Panc1 (cell line): ENCODE data around the gene PCDHGB7. TPM values are rescaled to one million over a fixed set of nuclear protein-coding genes. Genes with fewer than 3 reads are reported as not detected.

Source experiments
- ATAC-seq: fragments of 200-7000 bp; cut with Tn5 transposase; 2 replicates; pipeline ENCODE4 v1.9.1; 2020; ENCODE audit warnings: mild to moderate bottlenecking, moderate library complexity
- BruUV-seq: library from RNA; stranded (reverse); fragments of 400-500 nt; replicated peaks from 2 replicates; lab custom pipeline; 2021; lab: Mats Ljungman, UMichigan
- CTCF ChIA-PET: fragments of 300-600 bp; sonication (Branson Sonifier 250); formaldehyde crosslinking; loops from one replicate; lab custom pipeline; 2022; ENCODE audit warnings: antibody characterized with exemption; lab: Charles Lee
- POLR2A ChIA-PET: fragments of 300-600 bp; sonication (Branson Sonifier 250); formaldehyde crosslinking; loops from one replicate; lab custom pipeline; 2022; ENCODE audit warnings: antibody characterized with exemption; lab: Charles Lee
- DNase-seq: peaks from one replicate; pipeline ENCODE4 v3.0.0-alpha.2; 2010; ENCODE audit warnings: low read depth, low spot score
- H3K27ac ChIP-seq: 2 replicates; pipeline ENCODE4 v1.5.1; 2011; ENCODE audit warnings: mild to moderate bottlenecking, low read length, inconsistent platforms
- H3K27me3 ChIP-seq: fragments of 200-500 bp; sonication (Bioruptor generic); 2 replicates; pipeline ENCODE4 v1.6.0; 2014; ENCODE audit warnings: low read length, inconsistent platforms; ENCODE audit not compliant: control insufficient read depth, insufficient read depth
- H3K36me3 ChIP-seq: fragments of 200-500 bp; sonication (Bioruptor generic); 2 replicates; pipeline ENCODE4 v1.5.1; 2014; ENCODE audit warnings: inconsistent platforms, mild to moderate bottlenecking, low read length, moderate library complexity; ENCODE audit not compliant: control insufficient read depth, insufficient read depth
- H3K4me1 ChIP-seq: 2 replicates; pipeline ENCODE4 v1.5.1; 2011; ENCODE audit warnings: inconsistent platforms, mild to moderate bottlenecking, low read length, moderate library complexity; ENCODE audit not compliant: control insufficient read depth, insufficient read depth
- H3K4me3 ChIP-seq, 2 experiments: 2 replicates each; pipeline ENCODE4 v1.5.1; 2011 to 2012; ENCODE audit warnings: low read depth in 2 of 2, low read length in 2 of 2, mild to moderate bottlenecking in 2 of 2, inconsistent platforms in 1 of 2, moderate library complexity in 1 of 2
- H3K9me3 ChIP-seq: fragments of 200-500 bp; sonication (Bioruptor generic); 2 replicates; pipeline ENCODE4 v1.5.1; 2014; ENCODE audit warnings: low read depth, mild to moderate bottlenecking, inconsistent platforms, low read length, moderate library complexity; ENCODE audit not compliant: control insufficient read depth, insufficient read depth
- CTCF ChIP-seq: fragments of 450-650 bp; IDR thresholded peaks from 2 replicates; pipeline ENCODE4 v1.5.1; 2017; ENCODE audit warnings: mild to moderate bottlenecking
- POLR2AphosphoS5 ChIP-seq: IDR thresholded peaks from 2 replicates; pipeline ENCODE4 v1.6.1; 2012; ENCODE audit warnings: mild to moderate bottlenecking, low read depth, low read length, moderate library complexity
- REST ChIP-seq, 2 experiments: IDR thresholded peaks; 2 replicates each; pipeline ENCODE4 v1.6.1; 2011 to 2012; ENCODE audit warnings: low read depth in 2 of 2, control low read depth in 1 of 2, low read length in 1 of 2, mild to moderate bottlenecking in 1 of 2, moderate library complexity in 1 of 2; ENCODE audit not compliant: insufficient read depth in 1 of 2
- SIN3A ChIP-seq: IDR thresholded peaks from 2 replicates; pipeline ENCODE4 v1.6.1; 2012; ENCODE audit warnings: low read depth, mild to moderate bottlenecking, low read length, moderate library complexity, borderline replicate concordance; ENCODE audit not compliant: insufficient read depth
- TCF7L2 ChIP-seq: IDR thresholded peaks from 2 replicates; pipeline ENCODE4 v1.6.1; 2011; ENCODE audit warnings: mild to moderate bottlenecking, low read depth, low read length, inconsistent platforms
- in situ Hi-C: cut with HindIII; loops from 2 replicates; pipeline ENCODE4 v1.10.0; 2016; ENCODE audit warnings: low sequenced_read_pairs, low pct_unique_long_range_greater_than_20kb
- intact Hi-C: fragments of 100-400 bp; cut with micrococcal nuclease; formaldehyde crosslinking; loops from one replicate; pipeline ENCODE4 v1.10.0; 2022; ENCODE audit not compliant: unreplicated experiment
- total RNA-seq: library from RNA; stranded (reverse); gene quantifications from one replicate; pipeline ENCODE4 v1.2.1, GENCODE V29; 2021; ENCODE audit not compliant: unreplicated experiment

Gene PCDHGB7
- total RNA-seq, 1 experiment from 2014 or later: 6.7 TPM

- TF ChIP-seq SIN3A: no peak
- TF ChIP-seq TCF7L2: no peak
- no peak for TF ChIP-seq POLR2AphosphoS5
- no peak for TF ChIP-seq REST (IDR thresholded peaks at IDR 0.05; ENCODE audit: insufficient read depth in 1 of 2, low read depth in 2 of 2, low read length in 1 of 2)
- no peak for TF ChIP-seq CTCF
- Histone ChIP-seq H3K9me3 (no peaks in the 10 kb centered on the region; the same call in 1 of the 2 replicates), H3K27me3 (no peaks in the 10 kb centered on the region), H3K4me1 (no peaks in the 10 kb centered on the region), H3K27ac (no peak overlapping the region), H3K36me3 (no peaks in the 10 kb centered on the region), H3K4me3 (no peak overlapping the region)
- POLR2A ChIA-PET: no interaction called here
- intact Hi-C loops (no loop called here), in situ Hi-C loops (no loop called here)
- DNase-seq (no peak), ATAC-seq (no peak)
- CTCF ChIA-PET: interaction anchor here (0.6 kb wide), 1 partner anchor 26 kb away, joined by 3 read pairs; no protein-coding TSS in a partner anchor
- no TSS peak for BruUV-seq
Measured at GRCh38 chr5:141439411-141440141, 22.1 kb downstream of the PCDHGB7 start.

- no peak overlapping the region for H3K4me3 ChIP-seq
- BruUV-seq: no TSS peak
- no peak overlapping the region for H3K27ac ChIP-seq
- intact Hi-C loops (no loop called here), in situ Hi-C loops (no loop called here)
- ChIA-PET POLR2A (no interaction called here), CTCF (no interaction called here)
- H3K4me1 ChIP-seq: no peaks in the 10 kb centered on the region
- no peak for DNase-seq
- TF ChIP-seq CTCF (no peak), SIN3A (no peak), POLR2AphosphoS5 (no peak), REST (IDR thresholded peaks at IDR 0.05; ENCODE audit: insufficient read depth in 1 of 2, low read depth in 2 of 2, low read length in 1 of 2) (no peak), TCF7L2 (no peak)
- no peak for ATAC-seq
- H3K9me3 ChIP-seq: no peaks in the 10 kb centered on the region; the same call in 1 of the 2 replicates
- H3K36me3 ChIP-seq: no peaks in the 10 kb centered on the region
- H3K27me3 ChIP-seq: no peaks in the 10 kb centered on the region
Measured at GRCh38 chr5:141440341-141440740, 22.9 kb downstream of the PCDHGB7 start.
